Smooth muscle cell (in vitro differentiated cells): Measurements from ENCODE around the gene IRAK3. TPM values are rescaled to one million over a fixed set of nuclear protein-coding genes. Genes with fewer than 3 reads are reported as not detected.

Source experiments
- DNase-seq: peaks from one replicate; lab custom pipeline; 2025; ENCODE audit not compliant: unreplicated experiment; lab: John Stamatoyannopoulos, UW
- H2AFZ ChIP-seq: fragments of 200-600 bp; sonication (generic); 2 replicates; pipeline ENCODE4 v1.6.0; 2016; ENCODE audit warnings: antibody characterized with exemption, low read depth, mild to moderate bottlenecking
- H3F3A ChIP-seq: fragments of 200-600 bp; sonication (generic); 2 replicates; pipeline ENCODE4 v1.6.0; 2017; ENCODE audit warnings: antibody characterized with exemption, low read depth
- H3K27ac ChIP-seq: fragments of 200-600 bp; sonication (generic); 2 replicates; pipeline ENCODE4 v1.5.1; 2016; ENCODE audit warnings: low read depth, mild to moderate bottlenecking
- H3K27me3 ChIP-seq: fragments of 200-600 bp; sonication (generic); 2 replicates; pipeline ENCODE4 v1.6.1; 2016; ENCODE audit warnings: low read depth, mild to moderate bottlenecking
- H3K36me3 ChIP-seq: fragments of 200-600 bp; sonication (generic); 2 replicates; pipeline ENCODE4 v1.5.1; 2016; ENCODE audit warnings: low read depth
- H3K4me1 ChIP-seq: fragments of 200-600 bp; sonication (generic); 2 replicates; pipeline ENCODE4 v1.5.1; 2016; ENCODE audit warnings: low read depth
- H3K4me2 ChIP-seq: fragments of 200-600 bp; sonication (generic); 2 replicates; pipeline ENCODE4 v1.6.0; 2016; ENCODE audit warnings: mild to moderate bottlenecking
- H3K4me3 ChIP-seq: fragments of 200-600 bp; sonication (generic); 2 replicates; pipeline ENCODE4 v1.5.1; 2016; ENCODE audit warnings: mild to moderate bottlenecking
- H3K79me2 ChIP-seq: fragments of 200-600 bp; sonication (generic); 2 replicates; pipeline ENCODE4 v1.6.0; 2016; ENCODE audit warnings: low read depth, mild to moderate bottlenecking
- H3K9ac ChIP-seq: fragments of 200-600 bp; sonication (generic); 2 replicates; pipeline ENCODE4 v1.6.0; 2016; ENCODE audit warnings: low read depth
- H3K9me3 ChIP-seq: fragments of 200-600 bp; sonication (generic); replicated peaks from 2 replicates; pipeline ENCODE4 v1.5.1; 2016; ENCODE audit warnings: low read depth
- H4K20me1 ChIP-seq: fragments of 200-600 bp; sonication (generic); 2 replicates; pipeline ENCODE4 v1.6.0; 2016; ENCODE audit warnings: low read depth
- WGBS: methylation state at CpG from one replicate; pipeline ENCODE4 v1.1.7; 2016; ENCODE audit warnings: low lambda C conversion rate; 5-methylcytosine and 5-hydroxymethylcytosine counted together
- polyA plus RNA-seq: library from polyadenylated mRNA; unstranded; fragments of >200 nt; fragmentation: Nextera tagmentation; extraction: Ambion mirVana; gene quantifications from 2 replicates; pipeline ENCODE4 v1.2.1, GENCODE V29; 2016
- total RNA-seq: library from RNA; depleted of rRNA; stranded (reverse); fragments of >200 nt; gene quantifications from 2 replicates; pipeline ENCODE4 v1.2.3, GENCODE V29; 2014
- TF ChIP-seq, protein P1 (sequence below): fragments of 200-600 bp; sonication (generic); IDR thresholded peaks from 2 replicates; pipeline ENCODE4 v1.5.1; 2017; ENCODE audit warnings: borderline replicate concordance, mild to moderate bottlenecking, antibody characterized with exemption; ENCODE audit not compliant: insufficient read depth, poor library complexity, severe bottlenecking

Gene IRAK3
- total and polyA plus RNA-seq, 2 experiments from 2014 or later, result 2.4 to 5.3 TPM

DNA sequence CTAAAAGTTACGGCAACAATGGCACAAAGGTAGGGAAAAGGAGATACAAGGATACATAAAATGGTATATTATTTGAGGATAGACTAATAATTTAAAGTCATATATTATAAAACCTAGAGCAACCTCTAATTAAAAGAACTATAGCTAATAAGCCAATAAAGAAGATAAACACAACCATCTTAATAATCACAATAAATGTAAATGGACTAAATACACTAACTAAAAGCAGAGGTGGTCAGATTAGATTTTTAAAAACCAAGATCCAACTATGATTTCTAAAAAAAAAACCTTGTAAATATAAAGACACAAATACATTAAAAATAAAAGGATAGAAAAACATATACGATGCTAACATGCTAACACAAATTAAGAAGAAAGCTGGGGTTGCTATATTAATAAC is 47.7 kb upstream of the IRAK3 start:
- H3K9me3 ChIP-seq, result peaks cover 8% of the 10 kb centered on the region
- H3K4me2 ChIP-seq, result no peak overlapping the region
- H3F3A ChIP-seq, result no peaks in the 10 kb centered on the region
- no peak overlapping the region for H3K4me3 ChIP-seq
- H3K27ac ChIP-seq, result no peak overlapping the region
- H3K4me1 ChIP-seq, result no peaks in the 10 kb centered on the region
- DNase-seq, result no peak
- H3K79me2 ChIP-seq, result no peaks in the 10 kb centered on the region
- 97% methylated on average over 2 of the region's 2 CpGs for WGBS
- H4K20me1 ChIP-seq, result no peaks in the 10 kb centered on the region
- no peak overlapping the region for H2AFZ ChIP-seq
- no peak overlapping the region for H3K9ac ChIP-seq
- no peaks in the 10 kb centered on the region for H3K27me3 ChIP-seq
- TF ChIP-seq, protein P1, sequence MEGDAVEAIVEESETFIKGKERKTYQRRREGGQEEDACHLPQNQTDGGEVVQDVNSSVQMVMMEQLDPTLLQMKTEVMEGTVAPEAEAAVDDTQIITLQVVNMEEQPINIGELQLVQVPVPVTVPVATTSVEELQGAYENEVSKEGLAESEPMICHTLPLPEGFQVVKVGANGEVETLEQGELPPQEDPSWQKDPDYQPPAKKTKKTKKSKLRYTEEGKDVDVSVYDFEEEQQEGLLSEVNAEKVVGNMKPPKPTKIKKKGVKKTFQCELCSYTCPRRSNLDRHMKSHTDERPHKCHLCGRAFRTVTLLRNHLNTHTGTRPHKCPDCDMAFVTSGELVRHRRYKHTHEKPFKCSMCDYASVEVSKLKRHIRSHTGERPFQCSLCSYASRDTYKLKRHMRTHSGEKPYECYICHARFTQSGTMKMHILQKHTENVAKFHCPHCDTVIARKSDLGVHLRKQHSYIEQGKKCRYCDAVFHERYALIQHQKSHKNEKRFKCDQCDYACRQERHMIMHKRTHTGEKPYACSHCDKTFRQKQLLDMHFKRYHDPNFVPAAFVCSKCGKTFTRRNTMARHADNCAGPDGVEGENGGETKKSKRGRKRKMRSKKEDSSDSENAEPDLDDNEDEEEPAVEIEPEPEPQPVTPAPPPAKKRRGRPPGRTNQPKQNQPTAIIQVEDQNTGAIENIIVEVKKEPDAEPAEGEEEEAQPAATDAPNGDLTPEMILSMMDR, result no peak
- peaks cover 17% of the 10 kb centered on the region for H3K36me3 ChIP-seq

GRCh38 chr12:66142826-66143225 is 46.2 kb upstream of the IRAK3 start:
- Histone ChIP-seq H3K4me3 (no peak overlapping the region), H3K36me3 (peaks cover 12% of the 10 kb centered on the region), H3K27me3 (no peaks in the 10 kb centered on the region), H3K79me2 (no peaks in the 10 kb centered on the region), H3K4me2 (no peak overlapping the region), H3K9ac (no peak overlapping the region), H3F3A (no peaks in the 10 kb centered on the region), H3K4me1 (no peaks in the 10 kb centered on the region), H3K27ac (no peak overlapping the region), H3K9me3 (peaks cover 8% of the 10 kb centered on the region), H2AFZ (no peak overlapping the region), H4K20me1 (no peaks in the 10 kb centered on the region)
- TF ChIP-seq, protein P1, result no peak
- DNase-seq, result no peak

- Histone ChIP-seq H3K27me3 (no peaks in the 10 kb centered on the region), H3K4me2 (no peak overlapping the region), H3K4me1 (no peaks in the 10 kb centered on the region), H3K36me3 (peaks cover 9% of the 10 kb centered on the region), H4K20me1 (no peaks in the 10 kb centered on the region), H3K9me3 (peaks cover 8% of the 10 kb centered on the region), H3K27ac (no peak overlapping the region), H3K9ac (no peak overlapping the region), H3F3A (no peaks in the 10 kb centered on the region), H3K79me2 (no peaks in the 10 kb centered on the region), H2AFZ (no peak overlapping the region), H3K4me3 (no peak overlapping the region)
- WGBS, result 100% methylated on average over 1 of the region's 1 CpG
- TF ChIP-seq, protein P1, result no peak
- no peak for DNase-seq
These were observed 45.1 kb upstream of the IRAK3 start for GRCh38 chr12:66143868-66144267.
